ENCODE data around the gene ACR. TPM values are rescaled to one million over a fixed set of nuclear protein-coding genes. Genes with fewer than 3 reads are reported as not detected.

The ACR gene
- total RNA-seq, 1 experiment from 2014 or later = not detected

DNA sequence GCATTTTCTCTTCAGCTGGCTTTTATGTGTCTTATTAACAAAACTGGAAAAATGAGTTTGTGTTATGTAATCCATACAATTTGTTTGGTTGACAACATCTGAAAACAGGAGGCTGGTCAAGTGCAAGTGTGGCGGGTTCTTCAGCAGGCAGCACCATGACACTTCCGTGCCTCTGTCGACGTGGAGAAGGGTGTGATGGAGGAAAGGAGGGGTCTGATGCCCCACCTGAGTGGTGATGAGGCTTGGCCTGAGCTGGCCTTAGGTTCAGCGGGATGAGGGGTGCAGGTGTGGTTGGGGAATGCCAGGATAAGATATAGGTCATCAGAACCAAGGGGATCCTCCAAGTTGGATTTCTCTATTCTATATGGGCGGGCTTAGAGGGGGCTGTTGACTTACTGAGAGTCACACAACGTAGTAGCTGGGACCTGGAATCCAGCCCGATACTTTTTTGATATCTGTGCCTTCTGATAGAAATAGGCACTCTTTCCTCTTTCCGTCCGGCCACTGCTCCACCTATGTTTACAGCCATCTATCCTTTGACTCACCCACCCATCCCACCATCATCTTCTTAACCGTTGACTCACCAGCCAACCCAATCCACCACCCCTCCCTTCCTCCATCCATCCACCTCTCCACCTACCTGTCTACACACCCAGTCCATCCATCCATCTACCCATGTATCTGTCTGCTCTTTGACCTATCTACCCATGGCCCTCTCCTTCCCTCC lies 36.4 kb upstream of the ACR start:
- DNase-seq (ENCODE audit: low spot score) = peak; percentile 23
- in situ Hi-C loops (cut with HindIII; ENCODE audit: low sequenced_read_pairs) = no loop called here

DNA sequence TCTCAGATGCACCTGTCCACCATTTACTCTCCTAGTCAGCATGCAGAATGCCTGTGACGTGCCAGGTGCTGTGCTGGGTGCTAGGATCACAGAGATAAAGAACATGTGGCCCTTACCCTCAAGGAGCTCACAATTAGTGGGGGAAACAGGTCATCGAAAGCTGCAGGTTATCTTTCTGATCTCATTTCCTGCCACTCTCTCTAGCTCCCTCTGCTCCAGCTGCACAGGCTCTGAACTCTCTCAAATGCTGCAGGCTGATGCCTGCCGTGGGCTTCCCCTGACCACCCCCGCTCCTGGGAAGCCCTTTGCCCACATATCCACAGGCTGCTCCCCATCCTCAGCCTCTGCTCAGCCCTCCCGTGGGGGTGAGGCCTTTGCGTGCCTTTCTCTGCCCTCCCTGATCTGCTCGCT lies 35.7 kb upstream of the ACR start:
- in situ Hi-C loops (cut with HindIII; ENCODE audit: low sequenced_read_pairs) = no loop called here
- DNase-seq (ENCODE audit: low spot score) = peak; percentile 35

DNA sequence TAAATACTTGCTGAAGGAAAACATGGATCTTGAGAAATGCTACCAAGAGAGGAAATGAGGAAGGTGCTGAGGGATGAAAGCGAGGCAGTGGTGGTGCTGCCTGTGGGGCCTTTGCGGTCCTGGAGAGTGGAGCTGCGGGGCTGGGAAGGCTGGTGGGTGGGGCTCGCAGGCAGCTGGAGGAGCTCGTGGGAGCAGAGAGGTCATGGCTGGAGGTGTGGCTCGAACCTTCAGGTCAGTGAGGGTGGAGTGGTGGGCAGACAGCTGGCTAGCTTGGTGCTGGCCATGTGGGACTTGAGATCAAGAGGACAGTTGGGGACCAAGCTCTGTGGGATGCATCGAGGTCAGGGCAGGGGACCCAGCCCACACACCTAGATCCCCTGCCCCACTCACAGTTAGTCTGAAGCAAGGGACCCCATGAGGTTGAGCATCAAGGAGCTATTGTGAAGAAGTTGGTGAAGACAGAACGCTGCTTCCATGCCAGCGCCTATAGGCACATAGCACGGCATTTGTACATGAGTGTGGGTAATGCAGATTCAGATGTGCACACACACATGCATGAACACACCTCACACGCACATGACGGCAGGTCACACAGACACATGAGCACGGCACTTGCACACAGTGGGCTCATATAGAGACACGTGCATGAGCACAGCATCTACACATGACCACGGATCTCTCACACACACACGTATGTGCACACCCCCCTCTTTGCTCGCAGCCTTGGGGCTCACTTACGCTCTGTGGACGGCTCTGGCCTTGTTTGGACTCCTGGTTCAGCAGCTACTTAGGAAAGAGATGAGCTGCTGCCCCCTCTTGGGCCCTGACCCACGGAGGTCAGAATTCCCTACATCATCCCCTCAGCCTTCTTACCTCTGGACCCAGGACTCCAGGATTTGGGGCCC lies 34.9 kb upstream of the ACR start:
- in situ Hi-C loops (cut with HindIII; ENCODE audit: low sequenced_read_pairs) = no loop called here
- no peak for DNase-seq (ENCODE audit: low spot score)

DNA sequence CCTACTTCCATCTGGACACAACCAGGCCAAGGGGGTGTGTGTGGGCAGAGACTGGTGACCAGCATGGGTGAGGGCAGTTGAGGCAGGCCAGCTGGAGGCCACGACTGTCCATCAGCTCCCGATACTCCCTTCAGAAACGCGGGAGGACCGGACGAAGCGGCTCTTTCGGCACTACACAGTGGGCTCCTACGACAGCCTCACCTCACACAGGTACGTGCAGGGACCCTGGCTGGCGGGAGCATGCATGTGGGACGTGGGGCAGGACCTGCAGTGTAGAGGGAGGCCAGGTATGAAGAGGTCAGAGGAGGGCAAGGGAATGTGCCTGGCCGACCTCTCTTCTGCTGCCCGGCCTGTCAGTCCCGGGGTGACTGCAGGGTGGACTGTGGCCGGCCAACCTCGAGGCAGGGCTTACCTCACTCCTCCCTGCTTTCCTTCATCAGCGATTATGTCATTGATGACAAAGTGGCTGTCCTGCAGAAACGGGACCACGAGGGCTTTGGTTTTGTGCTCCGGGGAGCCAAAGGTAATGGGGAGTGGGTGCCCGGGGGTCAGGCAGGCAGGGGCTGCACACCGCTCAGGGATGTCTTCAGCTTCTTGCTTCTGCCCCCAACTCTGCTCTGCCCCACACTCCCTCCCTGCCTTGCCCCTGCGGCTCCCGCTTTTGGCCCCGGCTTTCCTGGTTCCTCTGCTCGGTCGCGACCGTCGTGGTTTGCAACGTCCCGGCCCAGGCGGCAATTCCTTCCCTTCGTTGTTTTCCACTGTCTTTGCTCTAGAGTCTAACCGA lies 34.1 kb upstream of the ACR start:
- in situ Hi-C loops (cut with HindIII; ENCODE audit: low sequenced_read_pairs) = no loop called here

DNA sequence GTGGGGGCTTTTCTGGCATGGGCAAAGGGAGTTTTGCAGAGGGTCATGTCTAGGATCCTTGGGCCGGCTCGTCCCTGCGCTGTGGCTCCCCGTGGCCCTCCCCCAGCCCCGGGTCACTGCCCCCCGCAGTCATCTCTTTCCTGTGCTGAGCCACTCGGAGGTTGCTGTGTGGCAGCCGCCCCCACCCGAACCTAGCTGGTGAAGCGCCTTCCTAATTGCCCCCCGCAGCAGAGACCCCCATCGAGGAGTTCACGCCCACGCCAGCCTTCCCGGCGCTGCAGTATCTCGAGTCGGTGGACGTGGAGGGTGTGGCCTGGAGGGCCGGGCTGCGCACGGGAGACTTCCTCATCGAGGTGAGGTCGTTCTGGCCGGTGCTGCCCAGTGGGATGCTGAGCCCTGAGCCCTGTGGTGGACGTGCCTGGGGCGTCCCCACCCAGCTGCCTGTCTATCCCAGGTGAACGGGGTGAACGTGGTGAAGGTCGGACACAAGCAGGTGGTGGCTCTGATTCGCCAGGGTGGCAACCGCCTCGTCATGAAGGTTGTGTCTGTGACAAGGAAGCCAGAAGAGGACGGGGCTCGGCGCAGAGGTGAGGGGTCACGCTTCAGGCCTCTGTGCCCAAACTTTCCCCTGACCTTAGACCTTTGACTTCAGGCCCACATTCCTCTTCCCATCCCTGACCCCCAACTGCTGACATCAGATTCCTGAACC lies 33.3 kb upstream of the ACR start:
- no peak for DNase-seq (ENCODE audit: low spot score)
- in situ Hi-C loops (cut with HindIII; ENCODE audit: low sequenced_read_pairs) = no loop called here

More for the DNA sequence above, 34.1 kb upstream of the ACR start:
- DNase-seq (ENCODE audit: low spot score) = peak; percentile 32

DNA sequence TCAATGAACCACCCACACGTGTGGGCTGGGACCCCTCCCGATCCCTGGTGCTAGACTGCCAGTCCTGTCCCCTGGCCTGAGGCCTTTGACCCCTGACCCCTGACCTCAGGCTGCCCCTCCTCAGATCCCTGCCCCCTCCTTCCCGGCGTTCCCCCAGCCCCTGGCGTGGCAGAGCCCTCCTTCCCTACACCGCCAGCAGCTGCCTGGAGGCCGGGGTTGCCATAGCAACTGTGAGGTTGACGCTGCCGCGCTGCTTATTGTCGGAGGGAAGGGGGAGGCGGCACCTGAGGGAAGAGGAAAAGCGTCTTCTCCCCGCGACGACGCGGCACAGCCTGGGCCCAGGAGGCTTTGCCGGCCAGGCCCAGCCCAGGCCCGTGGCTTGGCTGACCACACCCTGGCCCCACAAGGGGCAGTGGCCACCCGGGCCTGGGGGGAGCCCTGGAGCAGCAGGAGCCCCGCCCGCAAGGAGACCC lies 32.7 kb upstream of the ACR start:
- DNase-seq (ENCODE audit: low spot score) = peak; percentile 80
- in situ Hi-C loops (cut with HindIII; ENCODE audit: low sequenced_read_pairs) = no loop called here

DNA sequence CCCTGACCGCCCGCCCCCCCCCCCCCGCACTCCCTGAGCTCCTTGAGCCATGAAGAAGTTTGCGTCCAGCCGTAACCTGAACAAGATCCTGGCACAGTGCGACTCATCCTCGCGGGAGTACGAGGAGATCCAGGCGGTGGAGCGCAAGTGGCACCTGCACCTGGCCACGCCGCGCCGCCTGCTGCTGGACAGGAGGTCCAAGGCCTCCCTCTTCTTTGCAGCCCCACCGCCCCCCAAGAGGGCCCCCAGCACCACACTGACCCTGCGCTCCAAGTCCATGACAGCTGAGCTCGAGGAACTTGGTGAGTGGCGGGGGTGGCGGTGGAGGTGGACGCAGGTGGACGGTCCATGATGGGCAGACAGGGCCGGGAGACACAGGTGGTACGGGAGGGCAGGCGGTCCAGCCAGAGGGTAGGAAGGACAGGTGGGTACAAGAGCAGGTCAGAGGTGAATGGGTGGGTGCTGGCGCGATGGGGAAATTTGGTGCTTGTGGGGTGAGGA lies 32.1 kb upstream of the ACR start:
- in situ Hi-C loops (cut with HindIII; ENCODE audit: low sequenced_read_pairs) = no loop called here
- no peak for DNase-seq (ENCODE audit: low spot score)

DNA sequence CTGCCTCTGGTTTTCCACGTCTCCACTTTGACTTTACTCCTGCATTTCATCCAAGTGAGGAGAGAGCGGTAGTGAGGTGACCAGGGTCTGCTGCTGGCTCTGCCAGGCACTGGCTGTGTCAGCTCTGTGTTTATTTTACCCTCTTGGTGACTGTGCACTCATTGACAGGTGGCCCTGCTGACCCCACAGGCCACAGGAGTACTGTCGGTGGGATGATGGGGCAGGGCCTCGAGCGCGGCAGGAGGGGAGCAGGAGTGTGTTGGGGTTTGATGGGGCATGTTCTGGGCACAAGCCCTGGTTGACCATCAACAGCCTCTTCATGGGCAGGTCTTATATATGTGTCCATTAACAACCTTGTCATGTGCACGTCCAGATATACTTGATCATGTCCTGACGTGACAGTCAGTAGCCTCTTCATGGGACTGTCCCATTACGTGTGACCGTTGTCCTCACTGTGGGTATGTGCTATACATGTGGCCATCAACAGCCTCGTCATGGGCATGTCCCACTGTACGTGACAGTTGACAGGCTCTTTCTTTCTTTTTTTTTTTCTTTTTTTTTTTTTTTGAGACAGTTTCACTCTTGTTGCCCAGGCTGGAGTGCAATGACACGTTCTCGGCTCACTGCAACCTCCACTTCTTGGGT lies 31.4 kb upstream of the ACR start:
- no peak for DNase-seq (ENCODE audit: low spot score)
- in situ Hi-C loops (cut with HindIII; ENCODE audit: low sequenced_read_pairs) = no loop called here

DNA sequence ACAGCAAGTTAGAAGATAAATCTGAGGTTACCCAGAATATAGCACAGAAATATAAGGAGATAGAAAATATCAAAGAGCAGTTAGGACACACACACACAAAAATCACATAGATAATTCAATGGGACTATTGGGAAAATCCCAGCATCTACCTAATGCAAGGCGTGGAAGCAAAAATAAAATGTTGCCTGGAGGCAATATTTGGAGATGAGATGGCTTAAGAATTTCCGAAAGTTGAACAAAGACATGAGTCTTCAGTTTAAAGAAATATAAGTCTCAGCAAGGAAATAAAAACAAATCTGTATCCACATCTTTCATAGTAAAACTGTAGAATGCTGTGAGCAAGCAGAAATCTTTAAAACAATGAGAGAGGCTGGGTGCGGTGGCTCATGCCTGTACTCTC lies 29.5 kb upstream of the ACR start:
- DNase-seq (ENCODE audit: low spot score) = no peak

DNA sequence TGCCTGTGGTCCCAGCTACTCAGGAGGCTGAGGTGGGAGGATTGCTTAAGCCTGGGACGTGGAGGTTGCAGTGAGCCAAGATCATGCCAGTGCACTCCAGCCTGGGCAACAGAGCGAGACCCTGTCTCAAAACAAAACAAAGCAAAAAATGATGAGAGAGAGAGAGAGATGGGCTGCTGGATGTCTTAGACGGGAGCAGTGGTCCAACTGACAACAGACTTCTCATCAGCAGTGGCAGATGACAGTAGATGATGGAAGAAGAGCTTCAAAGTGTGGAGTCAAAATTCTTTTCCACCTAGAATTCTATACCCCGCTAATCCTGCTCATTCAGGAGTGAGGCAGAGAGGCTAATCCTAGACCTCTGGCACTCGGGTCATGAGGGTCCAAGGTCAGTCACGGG lies 29.0 kb upstream of the ACR start:
- DNase-seq (ENCODE audit: low spot score) = no peak
- in situ Hi-C loops (cut with HindIII; ENCODE audit: low sequenced_read_pairs) = no loop called here

More for the DNA sequence above, 29.5 kb upstream of the ACR start:
- in situ Hi-C loops (cut with HindIII; ENCODE audit: low sequenced_read_pairs) = no loop called here

DNA sequence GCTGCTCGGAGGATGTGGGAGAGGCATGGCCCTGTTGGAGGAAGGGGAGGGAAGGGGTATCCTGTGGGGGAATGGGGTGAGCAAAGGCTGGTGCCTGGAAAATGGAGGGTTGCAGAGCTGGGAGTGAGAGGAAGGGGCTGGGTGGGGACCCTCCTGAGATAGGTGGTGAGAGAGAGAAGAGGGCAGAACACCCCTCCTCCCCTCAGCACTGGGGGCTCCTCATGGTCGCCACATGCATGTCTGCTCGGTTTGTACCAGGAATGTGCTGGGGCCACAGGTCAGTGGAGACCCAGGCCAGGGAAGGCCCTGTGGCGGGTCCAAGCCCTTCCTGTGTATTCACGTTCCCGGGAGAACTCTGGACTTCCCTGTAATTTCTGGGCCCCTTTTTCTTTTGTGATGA lies 27.8 kb upstream of the ACR start:
- DNase-seq (ENCODE audit: low spot score) = no peak

DNA sequence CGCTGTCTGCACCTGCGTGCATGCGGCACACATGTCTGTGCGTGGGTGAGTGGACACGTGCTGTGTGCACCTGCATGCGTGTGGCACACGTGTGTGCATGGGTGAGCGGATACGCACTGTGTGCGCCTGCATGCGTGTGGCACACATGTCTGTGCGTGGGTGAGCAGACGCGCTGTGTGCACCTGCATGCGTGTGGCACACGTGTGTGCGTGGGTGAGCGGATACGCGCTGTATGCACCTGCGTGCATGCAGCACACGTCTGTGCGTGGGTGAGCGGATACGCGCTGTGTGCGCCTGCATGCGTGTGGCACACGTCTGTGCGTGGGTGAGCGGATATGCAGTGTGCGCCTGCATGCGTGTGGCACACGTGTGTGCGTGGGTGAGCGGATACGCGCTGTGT lies 27.1 kb upstream of the ACR start:
- in situ Hi-C loops (cut with HindIII; ENCODE audit: low sequenced_read_pairs) = no loop called here
- DNase-seq (ENCODE audit: low spot score) = no peak

More for the DNA sequence above, 27.8 kb upstream of the ACR start:
- in situ Hi-C loops (cut with HindIII; ENCODE audit: low sequenced_read_pairs) = no loop called here

DNA sequence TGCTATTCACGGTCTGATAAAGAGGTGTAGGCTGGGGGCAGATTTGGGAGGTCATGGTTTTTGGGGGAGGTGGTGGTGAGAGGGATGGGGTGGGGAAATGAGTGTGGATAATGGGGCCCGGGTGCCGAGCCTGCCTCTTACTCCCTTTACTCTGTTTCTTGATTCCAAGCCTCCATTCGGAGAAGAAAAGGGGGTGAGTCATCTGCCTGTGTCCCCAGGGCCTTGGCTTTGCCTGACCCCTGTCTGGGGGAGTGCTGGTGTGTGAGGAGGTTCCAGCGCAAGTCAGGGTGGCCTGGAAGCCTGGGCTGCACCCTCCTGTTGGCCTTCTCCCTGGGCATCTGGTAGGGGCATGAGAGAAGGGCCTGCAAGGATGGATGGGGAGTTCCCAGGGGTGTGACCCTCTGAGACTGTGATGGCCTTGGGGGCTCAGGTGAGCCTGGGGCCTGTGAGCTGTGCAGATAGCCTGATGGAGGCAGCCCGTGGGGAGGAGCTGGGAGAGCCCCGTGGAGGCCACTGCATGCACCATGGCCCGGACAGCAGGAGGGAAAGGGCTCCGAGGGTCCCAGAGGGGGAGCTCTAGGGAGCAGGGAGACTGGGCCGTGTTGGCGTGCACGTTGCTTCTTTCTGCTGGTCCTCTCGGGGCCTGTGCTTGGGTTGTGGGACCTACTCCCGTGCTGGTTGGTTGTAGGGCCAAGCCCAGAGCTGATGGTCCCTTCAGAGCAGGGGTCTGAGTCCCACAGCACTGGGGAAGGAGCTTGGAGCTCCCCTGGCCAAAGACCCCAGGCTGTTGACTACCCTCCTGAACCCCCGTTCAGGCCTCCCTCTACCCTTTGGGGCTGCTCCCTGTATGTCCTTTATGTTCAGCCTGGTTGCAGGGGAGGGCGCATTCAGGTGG lies 26.3 kb upstream of the ACR start:
- in situ Hi-C loops (cut with HindIII; ENCODE audit: low sequenced_read_pairs) = no loop called here
- no peak for DNase-seq (ENCODE audit: low spot score)

DNA sequence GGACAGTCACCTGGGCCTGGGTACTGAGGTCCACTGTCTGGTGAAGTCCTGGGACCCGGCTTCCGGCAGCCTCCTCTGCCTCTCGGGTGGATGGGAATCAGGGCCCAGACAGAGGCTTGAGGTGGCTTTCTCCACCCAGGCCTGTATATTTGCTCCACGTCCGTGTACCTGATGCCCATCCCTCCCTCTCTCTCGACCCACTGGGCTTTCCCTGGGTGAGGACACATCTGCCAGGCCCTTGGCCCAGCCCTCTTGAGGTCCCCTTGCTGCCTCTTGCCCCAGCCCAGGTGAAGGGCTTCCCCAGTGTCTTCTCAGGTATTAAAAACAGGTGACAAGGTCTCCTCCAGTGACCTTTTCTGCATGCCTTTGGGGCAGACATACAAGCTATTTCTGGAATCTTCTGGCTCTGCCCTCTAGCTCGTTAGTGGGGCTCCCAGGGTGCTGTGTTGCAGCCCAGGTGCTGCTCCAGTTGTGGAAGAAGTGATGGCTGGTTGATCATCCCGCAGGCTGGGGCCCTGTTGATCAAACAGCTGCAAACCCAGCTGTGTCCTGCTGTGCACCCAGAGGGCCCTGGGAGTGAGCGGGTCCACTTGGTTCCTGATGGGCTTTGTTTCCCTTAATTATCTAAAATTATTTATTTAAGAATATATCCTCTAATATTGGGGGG lies 25.5 kb upstream of the ACR start:
- in situ Hi-C loops (cut with HindIII; ENCODE audit: low sequenced_read_pairs) = no loop called here
- DNase-seq (ENCODE audit: low spot score) = no peak

DNA sequence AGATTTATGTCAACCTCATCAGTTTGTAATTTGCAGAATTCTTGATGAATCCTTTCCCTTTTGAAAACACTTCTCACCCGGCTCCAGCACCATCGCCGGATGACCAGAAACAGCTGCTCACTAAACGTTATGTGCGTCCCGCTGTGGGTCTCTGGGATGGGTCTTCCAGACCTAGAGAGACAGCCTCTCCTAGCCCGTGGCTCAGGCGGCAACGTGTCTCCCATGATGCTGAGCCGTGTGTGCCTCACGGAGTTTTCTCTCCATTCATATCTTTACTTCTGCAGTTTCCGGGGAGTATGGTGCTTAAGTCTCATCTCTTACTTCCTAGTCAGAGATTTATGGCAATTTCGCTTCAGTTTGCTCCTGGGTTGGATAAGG lies 25.0 kb upstream of the ACR start:
- DNase-seq (ENCODE audit: low spot score) = no peak
- in situ Hi-C loops (cut with HindIII; ENCODE audit: low sequenced_read_pairs) = no loop called here

DNA sequence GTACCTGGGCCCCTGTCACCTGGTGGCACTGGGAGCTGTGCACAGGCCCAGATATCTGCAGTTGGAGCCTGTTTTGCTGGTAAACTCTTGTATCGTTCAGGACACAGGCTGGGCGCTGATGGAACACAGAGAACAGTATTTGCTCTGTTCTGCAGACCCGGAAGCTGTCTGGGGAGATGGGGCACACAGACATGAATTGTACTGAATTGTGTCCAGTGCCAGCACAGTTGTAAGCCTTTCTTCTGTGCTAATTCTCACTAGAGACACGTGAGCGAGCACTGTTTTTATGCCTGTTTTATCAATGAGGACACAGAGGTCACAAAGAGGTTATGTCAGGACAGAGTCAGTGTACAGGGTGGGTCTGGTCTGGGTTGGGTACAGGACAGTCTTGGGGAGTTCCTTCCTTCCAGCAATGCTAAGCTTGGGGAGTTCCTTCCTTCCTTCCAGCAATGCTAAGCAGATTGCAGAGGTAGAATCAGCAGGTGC lies 24.4 kb upstream of the ACR start:
- DNase-seq (ENCODE audit: low spot score) = peak; percentile 35
- in situ Hi-C loops (cut with HindIII; ENCODE audit: low sequenced_read_pairs) = no loop called here

DNA sequence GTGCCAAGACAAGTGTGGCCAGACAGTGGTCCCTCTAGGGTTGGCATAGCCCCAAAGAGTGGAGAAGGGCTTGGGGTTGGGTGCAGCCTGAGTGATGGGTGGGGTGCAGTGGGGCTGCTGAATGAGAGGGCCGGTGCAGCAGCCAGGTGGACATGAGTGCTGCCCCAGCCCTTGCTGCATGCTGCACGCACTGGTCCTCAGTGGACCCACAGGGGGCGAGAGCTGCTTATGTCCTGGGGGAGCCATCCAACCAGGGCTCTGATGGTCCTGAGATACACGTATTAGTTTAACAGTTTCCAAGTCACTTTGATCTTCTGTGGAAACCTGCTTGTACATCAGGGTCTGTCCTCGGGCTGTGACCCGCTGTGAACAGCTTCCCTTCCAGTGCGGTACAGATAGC lies 23.9 kb upstream of the ACR start:
- in situ Hi-C loops (cut with HindIII; ENCODE audit: low sequenced_read_pairs) = no loop called here
- no peak for DNase-seq (ENCODE audit: low spot score)

All from G401 (cell line).